SU-DHL-6 (cell line): ENCODE results near the gene SNX10.

Source experiments
- EZH2phosphoT487 ChIP-seq: fragments of 200-600 bp; sonication (generic), shearing (Covaris generic); conservative IDR thresholded peaks from 2 replicates; pipeline ENCODE4 v1.6.1; 2018; ENCODE audit warnings: mild to moderate bottlenecking, antibody characterized with exemption, low read length, moderate library complexity, mixed read lengths
- TF ChIP-seq, protein P1 (sequence below): fragments of 200-600 bp; sonication (generic); IDR thresholded peaks from one replicate; pipeline ENCODE4 v1.5.1; 2017; ENCODE audit warnings: antibody characterized with exemption, mild to moderate bottlenecking, low read length, moderate library complexity; ENCODE audit not compliant: insufficient read depth, poor library complexity, severe bottlenecking

DNA sequence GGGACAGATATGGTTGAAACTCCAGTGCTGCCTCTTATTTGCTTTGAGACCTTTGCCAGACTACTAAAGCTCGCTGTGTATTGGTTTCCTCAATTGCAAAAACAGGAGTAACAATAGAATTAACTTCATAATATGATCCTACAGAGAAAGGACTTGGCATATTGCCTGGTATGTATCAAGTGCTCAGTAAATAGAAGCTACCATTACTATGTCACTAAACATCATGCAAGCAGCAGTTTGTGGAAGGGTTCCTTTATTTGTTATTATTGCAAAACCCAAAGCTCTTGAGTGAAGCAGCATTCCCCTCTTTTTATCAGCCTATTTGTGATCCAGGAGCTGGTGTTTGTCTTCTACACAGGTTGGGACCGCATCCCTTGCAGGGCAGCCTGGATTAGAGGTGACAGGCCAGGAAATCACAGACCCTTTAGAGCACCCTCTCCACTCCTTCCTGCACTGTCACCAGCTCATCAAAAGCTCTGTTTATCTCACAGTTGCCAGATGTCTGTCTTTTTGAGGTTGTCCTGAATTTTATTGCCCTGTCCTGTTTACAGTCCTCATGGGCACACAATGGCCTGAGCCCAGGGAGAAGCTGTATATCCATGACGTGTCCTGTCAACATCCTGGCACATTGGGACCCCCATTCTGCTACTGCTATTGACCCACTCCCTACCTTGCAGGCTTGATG is 121.5 kb downstream of the SNX10 start:
- TF ChIP-seq, protein P1, sequence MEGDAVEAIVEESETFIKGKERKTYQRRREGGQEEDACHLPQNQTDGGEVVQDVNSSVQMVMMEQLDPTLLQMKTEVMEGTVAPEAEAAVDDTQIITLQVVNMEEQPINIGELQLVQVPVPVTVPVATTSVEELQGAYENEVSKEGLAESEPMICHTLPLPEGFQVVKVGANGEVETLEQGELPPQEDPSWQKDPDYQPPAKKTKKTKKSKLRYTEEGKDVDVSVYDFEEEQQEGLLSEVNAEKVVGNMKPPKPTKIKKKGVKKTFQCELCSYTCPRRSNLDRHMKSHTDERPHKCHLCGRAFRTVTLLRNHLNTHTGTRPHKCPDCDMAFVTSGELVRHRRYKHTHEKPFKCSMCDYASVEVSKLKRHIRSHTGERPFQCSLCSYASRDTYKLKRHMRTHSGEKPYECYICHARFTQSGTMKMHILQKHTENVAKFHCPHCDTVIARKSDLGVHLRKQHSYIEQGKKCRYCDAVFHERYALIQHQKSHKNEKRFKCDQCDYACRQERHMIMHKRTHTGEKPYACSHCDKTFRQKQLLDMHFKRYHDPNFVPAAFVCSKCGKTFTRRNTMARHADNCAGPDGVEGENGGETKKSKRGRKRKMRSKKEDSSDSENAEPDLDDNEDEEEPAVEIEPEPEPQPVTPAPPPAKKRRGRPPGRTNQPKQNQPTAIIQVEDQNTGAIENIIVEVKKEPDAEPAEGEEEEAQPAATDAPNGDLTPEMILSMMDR, result no peak
- no peak for TF ChIP-seq EZH2phosphoT487
